Endothelial cell (in vitro differentiated cells): ENCODE measurements around the gene PNKD. TPM values are rescaled to one million over a fixed set of nuclear protein-coding genes. Genes with fewer than 3 reads are reported as not detected.

Source experiments
- DNase-seq: peaks from one replicate; pipeline ENCODE4 v3.0.0; 2021; ENCODE audit warnings: low spot score
- H3K27ac Mint-ChIP-seq: one replicate; pipeline ENCODE4 v1.8.0; 2021; ENCODE audit warnings: mixed read lengths, inconsistent platforms; ENCODE audit not compliant: unreplicated experiment
- H3K27me3 Mint-ChIP-seq: one replicate; pipeline ENCODE4 v1.8.0; 2021; ENCODE audit warnings: mild to moderate bottlenecking, moderate library complexity, mixed read lengths, inconsistent platforms; ENCODE audit not compliant: unreplicated experiment
- H3K36me3 Mint-ChIP-seq: one replicate; pipeline ENCODE4 v1.8.0; 2021; ENCODE audit warnings: mild to moderate bottlenecking, low read depth, mixed read lengths, inconsistent platforms; ENCODE audit not compliant: unreplicated experiment
- H3K4me1 Mint-ChIP-seq: one replicate; pipeline ENCODE4 v1.8.0; 2021; ENCODE audit warnings: mild to moderate bottlenecking, mixed read lengths, inconsistent platforms; ENCODE audit not compliant: unreplicated experiment
- H3K4me3 Mint-ChIP-seq: one replicate; pipeline ENCODE4 v1.8.0; 2021; ENCODE audit warnings: mild to moderate bottlenecking, mixed read lengths, inconsistent platforms; ENCODE audit not compliant: unreplicated experiment
- H3K9me3 Mint-ChIP-seq: one replicate; pipeline ENCODE4 v1.8.0; 2021; ENCODE audit warnings: mixed read lengths, inconsistent platforms; ENCODE audit not compliant: unreplicated experiment
- CTCF ChIP-seq: fragments of 200-600 bp; sonication (generic); IDR thresholded peaks from one replicate; pipeline ENCODE4 v1.5.0; 2021; ENCODE audit warnings: antibody characterized with exemption; ENCODE audit not compliant: unreplicated experiment
- total RNA-seq: library from RNA; stranded (reverse); fragmentation: NEBNext Ultra II Directional; extraction: Animal tissue kit (Norgen Biotek cat#: 25700); gene quantifications from one replicate; pipeline ENCODE4 v1.2.1, GENCODE V29; 2021; ENCODE audit not compliant: unreplicated experiment

Gene PNKD
- total RNA-seq, 1 donor from 2014 or later = 31.7 TPM

- TF ChIP-seq CTCF = no peak
- H3K4me3 Mint-ChIP-seq = peak overlapping the region; percentile 44
Measured at GRCh38 chr2:218265626-218266025, 4.7 kb upstream of the PNKD start.

GRCh38 chr2:218266316-218266979, 3.9 kb upstream of the PNKD start:
- Mint-ChIP-seq H3K36me3 (peaks cover 25% of the 10 kb centered on the region), H3K27me3 (peaks cover 11% of the 10 kb centered on the region), H3K27ac (no peak overlapping the region), H3K9me3 (no peaks in the 10 kb centered on the region), H3K4me1 (peaks cover 17% of the 10 kb centered on the region), H3K4me3 (peak overlapping the region; percentile 81)
- DNase-seq = no peak
- TF ChIP-seq CTCF = no peak

More at GRCh38 chr2:218265626-218266025, 4.7 kb upstream of the PNKD start:
- no peak for DNase-seq
- Mint-ChIP-seq H3K27ac (no peak overlapping the region), H3K27me3 (peaks cover 14% of the 10 kb centered on the region), H3K4me1 (peaks cover 16% of the 10 kb centered on the region), H3K9me3 (no peaks in the 10 kb centered on the region), H3K36me3 (peaks cover 25% of the 10 kb centered on the region)

GRCh38 chr2:218267259-218267658, 3.1 kb upstream of the PNKD start:
- Mint-ChIP-seq H3K27ac (no peak overlapping the region), H3K36me3 (peaks cover 32% of the 10 kb centered on the region), H3K4me3 (peak overlapping the region; percentile 38), H3K27me3 (peaks cover 13% of the 10 kb centered on the region), H3K9me3 (no peaks in the 10 kb centered on the region), H3K4me1 (peaks cover 23% of the 10 kb centered on the region)
- no peak for TF ChIP-seq CTCF
- no peak for DNase-seq

GRCh38 chr2:218270721-218271486, 585 bp downstream of the PNKD start:
- Mint-ChIP-seq H3K4me1 (peaks cover 27% of the 10 kb centered on the region), H3K27me3 (peaks cover 13% of the 10 kb centered on the region), H3K9me3 (no peaks in the 10 kb centered on the region), H3K36me3 (peaks cover 45% of the 10 kb centered on the region), H3K27ac (no peak overlapping the region), H3K4me3 (peak overlapping the region; percentile 90)
- no peak for DNase-seq
- no peak for TF ChIP-seq CTCF

- H3K9me3 Mint-ChIP-seq = no peaks in the 10 kb centered on the region
- DNase-seq = no peak
- H3K36me3 Mint-ChIP-seq = peaks cover 45% of the 10 kb centered on the region
- H3K27ac Mint-ChIP-seq = no peak overlapping the region
- TF ChIP-seq CTCF = no peak
- peak overlapping the region; percentile 90 for H3K4me3 Mint-ChIP-seq
- peaks cover 27% of the 10 kb centered on the region for H3K4me1 Mint-ChIP-seq
- peaks cover 13% of the 10 kb centered on the region for H3K27me3 Mint-ChIP-seq
Measured at GRCh38 chr2:218271487-218271797, 1.1 kb downstream of the PNKD start.
